HG03159 (cell line): ENCODE data around the gene TNFRSF14.

Source experiments
- ATAC-seq: cut with Tn5 transposase; IDR thresholded peaks from one replicate; pipeline ENCODE4 v1.9.1; 2021; ENCODE audit warnings: mild to moderate bottlenecking, moderate library complexity; ENCODE audit not compliant: unreplicated experiment

The TNFRSF14 gene

DNA sequence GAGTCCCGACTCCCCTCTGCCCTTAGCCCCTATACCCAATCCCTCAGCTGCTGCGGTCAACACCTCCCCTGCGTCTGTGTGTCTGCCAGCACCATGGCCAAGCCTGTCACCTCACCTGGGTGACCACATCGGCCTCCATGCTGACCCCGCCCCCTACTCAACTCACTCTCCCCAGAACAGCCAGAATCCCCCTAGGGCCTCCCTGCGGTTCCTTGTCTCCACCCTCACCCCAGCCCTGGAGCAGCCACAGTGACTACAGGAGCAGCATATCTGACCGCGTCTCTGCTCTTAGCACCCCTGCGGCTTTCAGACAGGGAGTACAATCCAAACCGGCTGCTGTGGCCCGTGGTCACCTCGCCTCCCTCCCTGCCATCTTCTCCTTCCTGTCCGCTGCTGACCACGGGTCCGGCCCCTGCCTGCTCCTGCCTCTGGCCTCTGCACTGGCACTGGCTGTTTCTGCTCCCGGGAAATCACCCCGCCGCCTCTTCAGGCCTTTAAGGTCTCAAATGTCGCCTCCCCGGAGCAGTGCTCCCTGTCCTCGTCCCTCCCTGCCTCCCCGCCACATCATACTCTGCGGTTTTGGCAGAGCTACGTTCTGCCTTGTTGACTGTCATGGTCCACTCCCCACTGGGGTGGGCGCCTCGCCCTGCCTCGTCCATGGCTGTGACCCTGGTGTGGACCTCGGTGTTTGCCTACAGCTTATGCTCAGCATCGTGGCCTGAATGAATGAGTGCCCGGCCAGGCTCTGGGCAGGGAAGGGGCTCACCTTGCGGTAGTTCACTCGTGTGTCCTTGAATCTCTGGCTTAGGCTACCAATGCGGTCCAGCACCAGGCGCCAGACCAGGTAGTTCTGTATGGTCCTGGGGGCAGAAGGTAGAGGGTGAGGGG is 41.5 kb downstream of the TNFRSF14 start:
- no peak for ATAC-seq

DNA sequence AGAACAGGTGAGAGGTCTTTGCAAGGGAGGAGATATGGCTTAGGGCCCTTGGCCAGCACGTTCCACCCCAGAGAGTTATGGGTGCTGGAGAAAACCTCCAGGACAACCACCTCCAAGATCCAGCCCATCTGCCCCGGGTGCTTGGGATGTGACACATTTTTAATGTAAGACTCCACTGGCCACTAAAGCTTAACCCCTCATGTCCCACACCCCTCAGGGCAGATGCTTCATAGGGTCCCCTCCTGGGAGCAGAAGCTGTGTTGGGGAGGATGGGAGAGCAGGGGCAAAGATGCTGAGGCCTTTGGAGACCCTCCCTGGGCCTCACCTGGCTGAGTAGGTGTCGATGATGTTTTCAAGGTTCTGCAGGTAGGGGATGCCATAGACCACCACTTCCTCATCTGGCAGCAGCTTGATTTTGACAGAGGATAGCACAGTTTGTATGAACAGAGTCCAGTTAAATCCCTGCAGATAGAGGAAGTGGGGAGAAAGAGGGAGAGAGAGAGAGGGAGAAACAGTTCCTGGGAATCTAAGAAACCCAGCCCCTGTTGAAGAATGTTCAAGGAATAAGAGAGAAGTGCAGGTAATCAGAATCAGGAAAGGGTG is 42.3 kb downstream of the TNFRSF14 start:
- no peak for ATAC-seq

DNA sequence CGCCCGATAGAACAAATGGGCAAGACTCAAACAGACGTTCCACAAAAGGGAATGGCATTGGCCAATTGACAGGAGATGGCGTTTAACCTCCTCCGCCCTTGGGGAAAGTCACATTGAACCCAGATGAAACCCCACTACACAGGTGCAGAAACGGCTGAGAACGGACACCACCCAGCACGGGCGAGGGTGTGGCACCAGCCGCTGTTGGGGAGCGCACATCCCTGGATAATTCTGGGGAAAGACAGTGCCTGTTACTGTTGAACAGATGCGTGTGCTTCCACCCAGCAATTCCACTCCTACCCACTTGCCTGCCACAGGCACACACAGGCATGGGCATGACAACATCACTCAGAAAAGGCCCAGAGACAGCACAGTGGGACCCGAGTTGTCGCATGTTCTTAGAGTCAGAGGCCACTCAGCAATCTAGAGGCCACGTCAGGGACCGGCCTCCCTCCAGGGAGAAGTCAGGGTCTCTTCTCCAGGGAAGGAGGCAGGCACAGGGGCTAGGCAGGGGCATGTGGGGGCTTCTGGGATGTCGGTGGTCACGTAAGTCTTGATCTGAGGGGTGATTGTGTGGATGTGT is 45.6 kb downstream of the TNFRSF14 start:
- no peak for ATAC-seq

DNA sequence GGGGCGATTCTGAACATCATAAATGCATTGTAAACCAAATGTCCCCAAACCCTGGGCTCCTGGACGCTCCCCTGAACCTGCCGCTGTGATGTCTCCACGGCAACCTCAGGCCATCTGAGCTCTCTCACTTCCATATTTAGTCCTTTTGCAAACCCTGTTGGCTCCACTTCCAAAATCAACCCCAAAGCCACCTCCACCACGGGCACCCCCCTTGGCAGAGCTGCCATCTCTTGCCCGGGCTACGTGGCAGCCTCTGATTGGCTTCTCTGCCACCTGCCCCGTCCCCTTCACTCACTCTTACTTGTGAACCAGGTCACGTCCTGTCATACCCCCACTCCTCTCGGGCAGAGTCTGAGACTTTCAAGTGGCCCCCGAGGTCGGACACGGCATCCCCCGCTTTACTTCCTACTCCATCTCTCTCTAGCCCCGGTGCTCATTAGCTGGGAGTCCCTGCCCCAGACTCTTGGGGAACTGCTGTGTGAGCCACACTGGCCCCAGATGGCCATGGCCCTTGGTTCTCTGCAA is 46.2 kb downstream of the TNFRSF14 start:
- ATAC-seq = no peak

DNA sequence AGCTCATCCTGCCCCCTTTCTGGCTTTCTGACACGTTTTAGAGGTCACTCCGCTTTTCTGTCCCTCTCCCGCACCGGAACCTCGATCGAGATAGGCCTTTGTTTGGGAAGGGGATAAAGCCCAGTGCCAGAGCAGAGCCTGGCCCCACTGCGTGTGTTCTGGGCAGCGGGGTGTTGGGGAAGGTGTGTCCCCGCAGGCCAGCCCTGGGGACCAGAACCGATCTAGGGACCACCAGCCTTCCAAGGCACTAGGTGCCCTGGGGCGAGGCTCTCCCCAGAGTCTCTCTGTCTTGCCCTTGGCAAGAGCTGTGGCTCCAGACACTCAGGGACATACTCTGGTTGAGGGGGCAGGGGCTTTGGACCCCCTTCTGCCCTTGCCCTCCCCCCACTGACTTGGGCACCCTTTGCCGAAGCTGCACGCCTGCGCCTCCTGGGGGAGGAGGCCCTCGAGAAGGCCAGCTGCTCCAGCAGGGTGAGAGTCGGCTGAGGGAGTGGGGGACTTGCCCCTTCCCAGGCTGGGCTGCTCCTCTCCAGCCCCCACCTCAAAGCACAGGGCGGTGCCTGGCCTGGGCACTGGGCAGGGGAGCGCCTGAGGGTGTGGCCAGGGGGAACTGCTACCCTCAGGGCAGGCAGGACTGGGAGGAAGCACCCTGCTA is 46.8 kb downstream of the TNFRSF14 start:
- no peak for ATAC-seq

DNA sequence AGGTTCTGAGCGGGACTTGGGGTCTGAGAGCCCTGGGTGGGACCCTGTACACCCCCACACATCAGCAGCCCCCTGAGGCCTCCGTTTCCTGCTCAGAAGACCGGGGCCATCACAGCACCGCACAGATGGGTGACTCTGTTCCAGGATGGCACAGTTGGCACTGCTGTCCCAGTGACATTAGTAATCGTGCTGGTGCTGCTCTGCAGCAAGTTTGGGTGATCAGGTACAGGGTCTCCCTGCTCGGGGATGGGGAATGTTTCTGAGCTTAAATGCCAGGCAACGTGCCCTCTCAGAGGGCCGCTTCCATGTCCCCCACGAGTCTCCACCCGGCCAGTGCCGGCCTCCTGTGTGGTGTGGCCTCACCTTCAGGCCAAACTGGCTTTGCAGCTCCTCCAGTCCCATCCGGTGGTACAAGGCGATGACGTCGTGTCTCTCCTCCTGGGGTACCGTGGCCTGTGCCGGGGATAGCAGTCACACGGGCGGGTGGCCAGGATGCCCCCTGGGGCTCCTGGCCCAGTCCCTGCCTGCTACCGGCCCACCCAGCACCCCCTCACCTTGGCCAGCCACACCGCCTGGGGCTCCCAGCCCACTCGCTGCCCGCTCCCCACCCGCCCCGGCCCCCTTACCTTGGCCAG is 47.5 kb downstream of the TNFRSF14 start:
- no peak for ATAC-seq

DNA sequence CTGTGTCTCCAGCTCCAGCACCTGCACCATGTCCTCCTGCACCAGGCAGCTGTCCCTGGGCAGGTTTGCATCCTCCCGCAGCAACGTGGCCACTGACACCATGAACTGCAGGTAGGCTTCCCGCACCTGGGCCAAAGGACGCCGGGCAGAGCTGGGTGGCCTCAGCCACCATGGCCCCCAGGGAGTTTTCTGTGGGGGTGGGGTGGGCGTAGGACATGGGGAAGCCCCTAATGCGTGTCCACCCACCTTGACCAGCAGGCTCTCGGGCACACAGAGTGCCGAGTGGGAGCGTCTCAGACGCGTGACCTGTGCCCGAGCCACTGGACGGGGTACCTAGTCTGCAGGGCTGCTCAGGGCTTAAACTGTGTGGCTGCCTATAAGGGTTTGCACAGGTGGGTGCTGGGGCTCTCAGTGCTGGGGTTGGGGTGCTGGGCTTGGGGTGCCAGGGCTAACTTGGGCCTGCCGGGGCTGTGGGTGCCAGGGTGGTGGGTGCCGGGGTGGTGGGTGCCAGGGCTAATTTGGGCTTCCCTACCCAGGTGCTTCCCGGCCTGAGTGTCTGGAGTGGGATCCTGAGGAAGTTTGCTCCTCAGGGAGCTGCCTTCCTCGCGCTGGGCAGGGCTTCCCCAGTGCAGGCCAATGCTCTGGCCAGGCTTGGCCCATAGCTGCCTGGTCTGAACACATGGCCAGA is 48.1 kb downstream of the TNFRSF14 start:
- no peak for ATAC-seq

DNA sequence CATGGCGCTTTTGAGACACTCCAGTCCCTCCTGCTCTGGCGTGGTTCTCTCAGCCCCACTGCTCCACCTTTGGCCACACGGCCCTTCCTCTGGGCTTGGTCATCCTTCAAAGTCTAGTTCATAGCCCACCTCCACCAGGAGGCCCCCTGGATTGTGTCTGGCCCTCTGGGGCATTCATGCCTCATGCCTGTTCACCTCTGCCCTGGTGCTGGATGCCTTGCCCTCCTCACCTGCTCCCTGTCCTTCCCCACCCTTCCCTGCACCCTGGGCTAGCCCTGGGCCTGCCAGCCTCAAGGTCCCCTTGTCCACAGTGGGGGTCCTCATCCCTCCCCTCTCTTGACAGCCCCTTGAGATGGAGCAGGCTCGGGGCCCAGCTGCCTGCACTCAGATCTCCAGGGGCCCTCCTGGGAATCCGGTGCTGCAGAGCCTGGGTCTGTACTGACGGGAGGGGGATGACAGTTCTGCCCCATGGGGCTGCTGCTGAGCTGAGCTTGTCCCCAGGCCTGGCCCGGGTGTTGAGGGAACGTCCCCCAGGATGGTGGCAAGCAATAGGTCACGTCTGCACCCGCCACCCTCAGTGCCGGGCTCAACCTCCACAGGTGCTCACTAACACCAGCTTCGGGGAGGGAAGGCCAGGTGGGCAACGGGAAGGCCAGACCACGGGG is 48.8 kb downstream of the TNFRSF14 start:
- no peak for ATAC-seq

DNA sequence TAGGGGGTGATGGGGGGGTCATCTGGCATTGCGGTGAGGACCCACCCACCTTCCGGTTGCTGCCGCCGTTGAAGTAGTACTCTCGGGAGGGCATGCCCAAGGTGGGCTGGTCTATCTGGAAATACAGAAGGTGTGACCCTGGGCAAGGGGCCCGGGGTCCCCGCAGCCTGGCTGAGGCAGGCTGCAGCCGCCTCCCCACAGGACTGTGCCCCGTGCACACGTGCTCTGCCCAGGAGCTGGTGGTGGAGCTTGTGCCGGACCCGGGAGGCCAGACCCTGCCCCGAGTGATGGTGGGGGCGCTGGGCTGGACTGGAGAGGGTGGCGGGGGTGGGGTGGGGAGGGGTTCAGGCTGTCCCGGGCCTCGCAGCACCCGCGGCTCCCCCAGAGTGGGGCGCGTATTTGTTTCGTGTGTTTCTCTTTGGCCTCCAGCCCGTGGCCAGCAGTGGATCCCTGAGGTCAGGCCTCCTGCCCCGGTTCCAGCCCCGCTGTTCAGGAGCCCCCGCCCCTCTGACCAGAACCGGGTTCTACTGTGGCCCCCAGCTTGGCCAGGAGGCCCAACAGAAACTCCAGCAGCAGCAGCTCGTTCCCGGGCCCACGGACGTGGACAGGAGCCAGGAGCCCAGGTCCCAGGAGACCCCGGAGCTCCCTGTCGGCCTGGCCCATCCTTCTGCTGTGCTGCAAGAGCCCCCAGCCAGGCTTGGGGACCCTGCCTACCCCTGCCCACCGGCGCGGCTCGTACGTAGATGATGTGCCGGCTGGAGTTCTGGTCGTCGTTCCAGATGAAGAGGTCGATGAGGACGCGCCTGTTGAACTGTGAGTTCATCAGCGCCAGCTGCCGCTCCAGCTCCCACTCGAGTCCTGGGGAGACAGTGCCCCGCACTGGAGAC is 49.6 kb downstream of the TNFRSF14 start:
- no peak for ATAC-seq

DNA sequence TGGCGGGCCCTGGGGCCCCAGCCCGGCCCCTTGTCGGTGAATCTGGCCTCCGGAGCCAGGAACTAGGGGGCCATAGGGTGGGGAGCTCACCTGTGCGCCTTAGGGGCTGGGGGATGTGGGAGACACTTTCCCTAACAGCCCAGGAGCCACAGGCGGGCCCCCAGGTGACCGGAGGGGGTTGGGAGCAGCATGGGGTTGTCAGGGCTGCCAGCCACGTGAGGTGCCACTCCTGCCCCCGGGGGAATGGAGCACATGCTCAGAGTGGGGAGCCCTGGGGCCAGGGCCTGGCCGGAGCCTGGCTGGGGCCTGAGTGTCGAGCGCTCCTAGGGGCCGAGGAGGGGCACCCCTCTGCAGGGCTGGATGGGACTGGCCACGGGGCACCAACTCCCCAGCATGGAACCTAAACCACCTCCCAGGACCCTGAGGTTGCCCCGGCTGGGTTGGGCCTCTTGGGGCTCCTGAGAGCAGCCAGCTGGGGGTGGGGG is 50.3 kb downstream of the TNFRSF14 start:
- no peak for ATAC-seq

DNA sequence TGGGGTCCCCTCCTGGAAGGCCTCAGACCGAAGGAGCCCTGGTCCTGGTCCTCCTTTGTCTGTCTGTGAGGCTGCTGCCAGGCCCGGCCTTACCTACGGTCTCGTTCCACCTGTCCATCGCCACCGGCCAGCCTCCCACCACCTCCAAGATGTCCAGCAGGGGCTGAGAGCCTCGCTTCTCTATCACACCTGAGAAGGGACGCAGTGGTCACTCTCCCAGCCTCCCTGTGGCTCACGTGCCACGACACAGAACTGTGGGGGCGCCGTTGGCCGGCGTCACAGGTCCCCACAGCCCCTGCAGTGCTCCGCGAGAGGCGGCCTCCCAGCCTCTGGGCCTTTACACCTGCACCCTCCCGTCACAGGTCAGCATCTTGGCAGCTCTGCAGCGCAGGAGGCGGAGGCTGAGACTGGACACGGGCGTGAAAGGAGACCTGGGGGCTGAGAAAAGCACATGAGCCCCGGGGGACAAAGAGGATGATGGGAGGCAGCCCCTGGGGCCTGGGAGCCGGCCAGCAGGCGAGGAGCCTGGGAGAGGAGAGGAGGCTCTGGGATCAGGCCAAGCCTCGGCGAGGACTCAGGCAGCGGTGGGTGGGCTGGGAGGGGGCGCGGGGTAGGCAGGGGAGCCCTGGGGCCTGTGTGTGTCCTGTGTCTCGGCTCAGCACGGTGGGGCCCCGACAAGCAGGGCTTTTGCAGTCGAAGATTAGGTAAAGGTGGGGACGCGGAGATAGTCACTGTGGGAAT is 50.9 kb downstream of the TNFRSF14 start:
- no peak for ATAC-seq

DNA sequence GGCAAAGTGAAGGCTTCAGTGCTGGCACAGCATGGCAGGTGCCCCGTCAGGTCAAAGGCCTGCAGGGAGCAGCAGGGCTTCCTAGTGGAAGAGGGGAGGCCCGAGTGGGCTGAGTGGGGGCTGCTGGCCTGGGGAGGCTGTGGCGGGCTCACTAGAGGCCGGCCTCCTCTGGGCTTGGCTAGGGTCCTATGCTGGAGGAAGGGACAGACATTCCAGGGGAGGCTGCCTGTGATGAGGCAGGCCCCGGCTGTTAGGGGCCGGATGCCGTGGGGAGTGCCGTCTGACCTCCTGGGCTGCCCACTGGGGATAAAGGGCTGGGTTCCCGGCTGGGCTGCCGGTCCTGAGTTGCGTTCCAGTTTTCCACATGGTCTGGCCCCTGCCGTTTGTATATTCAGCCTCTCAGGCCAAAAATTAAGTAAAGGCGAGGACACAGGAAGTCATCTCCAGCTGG is 51.5 kb downstream of the TNFRSF14 start:
- ATAC-seq = no peak

DNA sequence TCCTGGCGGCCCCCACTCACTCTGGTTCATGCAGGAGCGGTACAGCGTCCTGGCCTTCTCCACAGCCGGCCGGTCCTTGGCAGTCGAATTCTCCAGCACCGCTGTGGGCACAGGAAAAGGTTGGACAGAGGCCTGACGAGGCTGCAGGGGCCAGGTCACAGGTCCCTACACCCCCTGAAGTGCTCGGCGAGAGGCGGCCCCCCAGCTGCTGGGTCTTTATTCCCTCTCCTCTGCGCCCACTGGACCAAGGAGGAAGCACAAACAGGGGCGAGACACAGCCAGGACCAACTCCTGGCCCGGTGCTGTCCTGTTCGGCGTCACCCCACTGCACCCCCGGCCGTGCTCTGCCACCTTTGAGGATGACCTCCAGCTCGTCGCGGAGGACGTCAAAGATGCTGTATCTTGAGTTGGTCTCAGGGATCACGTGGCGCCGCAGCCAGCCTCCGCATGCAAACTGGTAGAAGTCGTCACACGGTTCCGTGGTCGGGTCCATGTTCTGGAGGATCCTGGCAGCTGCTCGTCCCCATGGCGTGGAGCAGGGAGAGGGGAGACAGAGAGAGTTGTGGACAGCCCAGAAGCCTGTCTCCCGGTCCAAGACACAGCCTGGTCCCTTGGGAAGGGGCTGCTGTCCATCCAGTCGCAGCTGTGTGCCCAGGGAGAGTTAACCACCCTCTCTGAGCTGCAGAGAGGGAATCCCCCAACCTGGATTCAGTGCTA is 53.3 kb downstream of the TNFRSF14 start:
- no peak for ATAC-seq

DNA sequence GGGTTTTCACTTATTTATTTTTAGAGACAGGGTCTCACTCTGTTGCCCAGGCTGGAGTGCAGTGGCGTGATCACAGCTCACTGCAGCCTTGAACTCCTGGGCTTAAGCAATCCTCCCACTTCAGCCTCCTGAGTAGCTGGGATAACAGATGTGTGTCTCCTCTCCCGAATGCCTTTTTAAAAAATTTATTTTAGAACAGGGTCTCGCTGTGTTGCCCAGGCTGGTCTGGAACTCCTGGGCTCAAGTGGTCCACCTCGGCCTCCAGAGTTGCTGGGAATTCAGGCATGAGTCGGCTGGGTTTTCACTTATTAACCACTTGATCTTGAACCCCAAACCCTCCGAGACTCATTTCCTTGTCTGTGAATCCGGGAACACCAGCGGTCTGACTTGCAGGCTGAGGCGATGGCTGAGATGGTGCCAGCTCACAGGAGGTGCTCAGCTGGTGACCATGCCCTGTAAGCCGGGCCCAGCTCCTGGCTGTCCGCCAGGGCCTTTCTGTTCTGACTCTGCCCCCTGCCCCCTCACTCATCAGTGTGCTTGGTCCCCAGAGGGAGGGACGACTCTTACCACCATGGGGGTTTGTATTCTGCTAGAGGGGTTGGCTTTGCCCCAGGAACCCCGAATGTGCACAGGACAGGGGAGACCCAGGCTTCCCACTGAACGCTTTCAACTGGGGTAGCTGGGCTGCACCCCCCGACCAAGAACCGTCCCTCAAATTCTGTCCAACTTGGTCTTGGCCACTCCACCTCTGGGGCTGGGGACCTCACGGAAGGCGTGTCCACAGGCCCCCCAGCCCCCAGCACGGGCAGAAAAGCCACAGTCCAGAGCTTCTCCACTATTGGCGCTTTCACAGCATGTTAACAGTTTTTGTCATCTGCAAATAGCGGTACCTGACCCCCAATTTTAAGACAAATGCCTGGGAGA is 54.1 kb downstream of the TNFRSF14 start:
- no peak for ATAC-seq

DNA sequence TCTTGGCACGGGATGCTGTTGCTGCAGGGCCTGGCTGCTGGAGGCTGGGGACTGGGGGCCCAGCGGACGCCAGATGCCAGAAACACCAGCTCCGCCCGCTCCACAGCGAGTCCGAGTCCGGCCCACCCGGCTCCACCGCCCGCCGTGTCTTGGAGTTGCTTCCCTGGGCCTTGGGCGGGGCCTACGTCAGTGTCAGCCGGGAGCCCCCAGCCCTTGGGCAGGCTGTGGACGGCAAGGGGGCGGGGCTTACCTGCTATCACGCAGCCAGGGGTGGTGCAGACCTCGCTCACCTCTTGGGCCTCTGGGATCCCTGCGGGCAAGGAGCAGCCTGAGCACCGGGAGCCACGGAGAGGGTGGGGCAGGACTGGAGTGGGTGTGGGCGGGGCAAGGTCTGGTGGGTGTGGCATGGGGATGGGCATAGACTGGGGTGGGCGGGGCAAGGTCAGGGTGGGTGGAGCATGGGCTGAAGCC is 54.9 kb downstream of the TNFRSF14 start:
- ATAC-seq = no peak
